ENCODE data around the gene GDF2. TPM values are rescaled to one million over a fixed set of nuclear protein-coding genes. Genes with fewer than 3 reads are reported as not detected.

Gene GDF2
- total RNA-seq, 1 donor from 2014 or later = not detected

GRCh38 chr10:47350671-47351640 lies 28.7 kb downstream of the GDF2 start:
- DNase-seq (ENCODE audit: extremely low read depth, low read depth, low spot score) = no peak

GRCh38 chr10:47351899-47352815 lies 29.9 kb downstream of the GDF2 start:
- DNase-seq (ENCODE audit: extremely low read depth, low read depth, low spot score) = no peak

GRCh38 chr10:47353351-47353750 lies 31.1 kb downstream of the GDF2 start:
- no peak for DNase-seq (ENCODE audit: extremely low read depth, low read depth, low spot score)

- no peak for DNase-seq (ENCODE audit: extremely low read depth, low read depth, low spot score)
Measured at GRCh38 chr10:47354165-47354564, 31.9 kb downstream of the GDF2 start.

- no peak for DNase-seq (ENCODE audit: extremely low read depth, low read depth, low spot score)
Measured at GRCh38 chr10:47354900-47355299, 32.6 kb downstream of the GDF2 start.

GRCh38 chr10:47356708-47357107 lies 34.5 kb downstream of the GDF2 start:
- DNase-seq (ENCODE audit: extremely low read depth, low read depth, low spot score) = no peak

- no peak for DNase-seq (ENCODE audit: extremely low read depth, low read depth, low spot score)
Measured at GRCh38 chr10:47357131-47357582, 34.9 kb downstream of the GDF2 start.

GRCh38 chr10:47357911-47358310 lies 35.7 kb downstream of the GDF2 start:
- DNase-seq (ENCODE audit: extremely low read depth, low read depth, low spot score) = no peak

GRCh38 chr10:47358457-47358856 lies 36.2 kb downstream of the GDF2 start:
- no peak for DNase-seq (ENCODE audit: extremely low read depth, low read depth, low spot score)

GRCh38 chr10:47359101-47359500 lies 36.8 kb downstream of the GDF2 start:
- DNase-seq (ENCODE audit: extremely low read depth, low read depth, low spot score) = no peak

GRCh38 chr10:47359626-47360418 lies 37.6 kb downstream of the GDF2 start:
- no peak for DNase-seq (ENCODE audit: extremely low read depth, low read depth, low spot score)

GRCh38 chr10:47360419-47361040 lies 38.3 kb downstream of the GDF2 start:
- no peak for DNase-seq (ENCODE audit: extremely low read depth, low read depth, low spot score)

- no peak for DNase-seq (ENCODE audit: extremely low read depth, low read depth, low spot score)
Measured at GRCh38 chr10:47361293-47361692, 39.0 kb downstream of the GDF2 start.

- DNase-seq (ENCODE audit: extremely low read depth, low read depth, low spot score) = no peak
Measured at GRCh38 chr10:47362199-47362598, 39.9 kb downstream of the GDF2 start.

GRCh38 chr10:47363781-47364180 lies 41.5 kb downstream of the GDF2 start:
- DNase-seq (ENCODE audit: extremely low read depth, low read depth, low spot score) = no peak

GRCh38 chr10:47364366-47364765 lies 42.1 kb downstream of the GDF2 start:
- DNase-seq (ENCODE audit: extremely low read depth, low read depth, low spot score) = no peak

GRCh38 chr10:47364911-47365310 lies 42.7 kb downstream of the GDF2 start:
- DNase-seq (ENCODE audit: extremely low read depth, low read depth, low spot score) = no peak

- no peak for DNase-seq (ENCODE audit: extremely low read depth, low read depth, low spot score)
Measured at GRCh38 chr10:47365431-47366180, 43.4 kb downstream of the GDF2 start.

GRCh38 chr10:47366181-47366631 lies 44.0 kb downstream of the GDF2 start:
- DNase-seq (ENCODE audit: extremely low read depth, low read depth, low spot score) = no peak
